ENCODE measurements around the gene CCHCR1.
"Not testable (repeated sequence)": the region's sequence is repeated elsewhere in the genome, so short reads cannot be mapped to it uniquely, and the experiment has no call there.

The CCHCR1 gene

GRCh38 chr6:31170987-31171671, 13.5 kb upstream of the CCHCR1 start:
- no peak for DNase-seq (ENCODE audit: low read depth)
- no peak overlapping the region for H3K4me3 ChIP-seq (ENCODE audit: low read length)
- no peak for TF ChIP-seq CTCF (conservative IDR thresholded peaks at IDR 0.05; ENCODE audit: low read depth, low read length)

GRCh38 chr6:31170600-31170881, 12.9 kb upstream of the CCHCR1 start, which contains the start of gene POU5F1:
Gene POU5F1 (minus strand): TSS chr6:31170682. CDS start chr6:31170620, 62 bp downstream.
- H3K4me3 ChIP-seq (ENCODE audit: low read length): no peak within 1 kb of the TSS
- TF ChIP-seq CTCF (conservative IDR thresholded peaks at IDR 0.05; ENCODE audit: low read depth, low read length): no peak
- DNase-seq (ENCODE audit: low read depth): no peak

GRCh38 chr6:31169858-31170599, 12.4 kb upstream of the CCHCR1 start:
- DNase-seq (ENCODE audit: low read depth); H3K4me3 ChIP-seq (ENCODE audit: low read length): not testable (repeated sequence)

- TF ChIP-seq CTCF (conservative IDR thresholded peaks at IDR 0.05; ENCODE audit: low read depth, low read length): no peak
- no peak for DNase-seq (ENCODE audit: low read depth)
- H3K4me3 ChIP-seq (ENCODE audit: low read length): no peak overlapping the region
Observed at GRCh38 chr6:31169123-31169857, 11.7 kb upstream of the CCHCR1 start.

- no peak for DNase-seq (ENCODE audit: low read depth)
Observed at GRCh38 chr6:31168606-31169005, 11.0 kb upstream of the CCHCR1 start.

GRCh38 chr6:31165986-31166385, 8.4 kb upstream of the CCHCR1 start:
- no peak for DNase-seq (ENCODE audit: low read depth)
- no peak for TF ChIP-seq CTCF (conservative IDR thresholded peaks at IDR 0.05; ENCODE audit: low read depth, low read length)
- H3K4me3 ChIP-seq (ENCODE audit: low read length): no peak overlapping the region

More at GRCh38 chr6:31168606-31169005, 11.0 kb upstream of the CCHCR1 start:
- no peak for TF ChIP-seq CTCF (conservative IDR thresholded peaks at IDR 0.05; ENCODE audit: low read depth, low read length)
- no peak overlapping the region for H3K4me3 ChIP-seq (ENCODE audit: low read length)

GRCh38 chr6:31165064-31165832, 7.6 kb upstream of the CCHCR1 start:
- DNase-seq (ENCODE audit: low read depth); H3K4me3 ChIP-seq (ENCODE audit: low read length): not testable (repeated sequence)

GRCh38 chr6:31164475-31165063, 7.0 kb upstream of the CCHCR1 start:
- H3K4me3 ChIP-seq (ENCODE audit: low read length); DNase-seq (ENCODE audit: low read depth): not testable (repeated sequence)

Measured in retinal pigment epithelial cell (primary cell).